ENCODE data around the gene MYO15B. TPM values are rescaled to one million over a fixed set of nuclear protein-coding genes. Genes with fewer than 3 reads are reported as not detected.

MYO15B gene
- total and polyA plus RNA-seq, 2 of the 13 experiments (the other 11 are each of a cell fraction or from before 2014, with no cell fraction given), result 2.8 to 8.1 TPM

DNA sequence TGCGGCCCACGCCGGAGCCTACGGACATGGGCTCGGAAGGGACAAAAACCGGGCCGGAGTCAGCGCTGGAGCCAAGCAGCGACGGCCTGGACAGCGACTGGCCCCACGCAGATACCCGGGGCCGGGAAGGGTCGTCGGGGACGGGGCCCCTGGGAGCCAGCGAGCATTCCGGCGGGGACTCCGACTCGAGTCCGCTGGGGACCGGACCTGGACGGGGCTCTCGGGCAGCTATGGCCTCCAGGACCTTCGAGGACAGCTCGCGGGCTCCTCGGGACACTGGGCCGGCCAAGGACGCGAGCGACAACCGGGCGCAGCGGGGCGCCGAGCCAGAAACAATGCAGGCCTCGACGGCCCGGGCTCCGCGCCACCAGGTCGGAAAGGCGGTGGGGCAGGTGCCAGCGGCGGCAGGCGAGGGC, 1.0 kb downstream of the MYO15B start:
- no peaks in the 10 kb centered on the region for H3K9me3 ChIP-seq (ENCODE audit: low read length)
- peak overlapping the region; percentile 42; the same call in 1 of the 2 replicates for H3K9ac ChIP-seq (ENCODE audit: insufficient read depth, low read depth, low read length)
- 85% methylated on average over 49 of the region's 49 CpGs for WGBS (ENCODE audit: low lambda C conversion rate)
- H3K27me3 ChIP-seq (ENCODE audit: control insufficient read depth in 1 of 2, insufficient read depth in 2 of 2, low read length in 2 of 2), result peaks cover 5 to 12% of the 10 kb centered on the region in 2 experiments; a peak in 4 of 5 replicates
- intact Hi-C loops (cut with micrococcal nuclease; ENCODE audit: unreplicated experiment), result loop anchor here (5.0 kb wide), 1 partner anchor 61 kb away; the partner anchor contains the start of gene LLGL2
- no peaks in the 10 kb centered on the region for H3K79me2 ChIP-seq (ENCODE audit: insufficient read depth, low read length)
- peak overlapping the region; percentile 51 for H3K4me2 ChIP-seq (ENCODE audit: low read depth, low read length)
- FAIRE-seq (no peak), ATAC-seq (no peak), DNase-seq (ENCODE audit: low spot score) (no peak)
- H3K4me1 ChIP-seq (ENCODE audit: insufficient read depth, low read length), result peaks cover 45% of the 10 kb centered on the region
- no peak overlapping the region for H3K27ac ChIP-seq (ENCODE audit: extremely low read length, insufficient read depth, low read length)
- peak overlapping the region in 1 of 3 experiments; percentile 53; a peak in 2 of 6 replicates for H3K4me3 ChIP-seq (replicated peaks in 1 of 3; ENCODE audit: insufficient read depth in 1 of 3, low read depth in 2 of 3, low read length in 3 of 3)
- ChIA-PET POLR2A (no interaction called here), CTCF (ENCODE audit: low intra/inter-chr PET ratio, low total read pairs) (interaction anchor here (0.6 to 1.5 kb wide), 5 partner anchors 14 to 161 kb away, joined by 3 to 7 read pairs (median 4); partner anchors contain the start of genes CASKIN2, LLGL2 and TSEN54)
- no peaks in the 10 kb centered on the region for H3K36me3 ChIP-seq (replicated peaks in 1 of 2; ENCODE audit: control insufficient read depth in 1 of 2, insufficient read depth in 2 of 2, low read length in 2 of 2)
- in situ Hi-C loops (cut with HindIII; ENCODE audit: extremely low pct_ligation_motif_present, low pct_unique_long_range_greater_than_20kb), result no loop called here
- no peaks in the 10 kb centered on the region for H4K20me1 ChIP-seq (ENCODE audit: insufficient read depth, low read length)
- BruUV-seq (replicated peaks), result no TSS peak
- H2AFZ ChIP-seq (ENCODE audit: low read length), result no peak overlapping the region
- TF ChIP-seq ZNF331 (CRISPR knock-in tag; IDR thresholded peaks at IDR 0.05) (no peak), TEAD2 (CRISPR knock-in tag; IDR thresholded peaks at IDR 0.05) (no peak), ZSCAN31 (CRISPR knock-in tag; IDR thresholded peaks at IDR 0.05; ENCODE audit: low read depth) (no peak), ZNF572 (CRISPR knock-in tag; IDR thresholded peaks at IDR 0.05) (peak; percentile 22; the same call in 1 of the 2 replicates), PITX1 (CRISPR knock-in tag; IDR thresholded peaks at IDR 0.05) (0 out of 2 replicates have a peak, but pooled peaks have one; percentile 28), ZNF274 (CRISPR knock-in tag; IDR thresholded peaks at IDR 0.05) (0 out of 2 replicates have a peak, but pooled peaks have one; percentile 7), ZNF607 (CRISPR knock-in tag; IDR thresholded peaks at IDR 0.05; ENCODE audit: borderline replicate concordance) (0 out of 2 replicates have a peak, but pooled peaks have one; percentile 16), AGO2 (optimal IDR thresholded peaks at IDR 0.05; ENCODE audit: low read depth, low read length) (peak; percentile 28), XRCC5 (optimal IDR thresholded peaks at IDR 0.05; ENCODE audit: low read length) (no peak)
- TF ChIP-seq, protein P1, sequence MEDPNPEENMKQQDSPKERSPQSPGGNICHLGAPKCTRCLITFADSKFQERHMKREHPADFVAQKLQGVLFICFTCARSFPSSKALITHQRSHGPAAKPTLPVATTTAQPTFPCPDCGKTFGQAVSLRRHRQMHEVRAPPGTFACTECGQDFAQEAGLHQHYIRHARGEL (CRISPR knock-in tag; IDR thresholded peaks at IDR 0.05), result 0 out of 2 replicates have a peak, but pooled peaks have one; percentile 50
- TF ChIP-seq, protein P2, sequence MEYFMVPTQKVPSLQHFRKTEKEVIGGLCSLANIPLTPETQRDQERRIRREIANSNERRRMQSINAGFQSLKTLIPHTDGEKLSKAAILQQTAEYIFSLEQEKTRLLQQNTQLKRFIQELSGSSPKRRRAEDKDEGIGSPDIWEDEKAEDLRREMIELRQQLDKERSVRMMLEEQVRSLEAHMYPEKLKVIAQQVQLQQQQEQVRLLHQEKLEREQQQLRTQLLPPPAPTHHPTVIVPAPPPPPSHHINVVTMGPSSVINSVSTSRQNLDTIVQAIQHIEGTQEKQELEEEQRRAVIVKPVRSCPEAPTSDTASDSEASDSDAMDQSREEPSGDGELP (IDR thresholded peaks at IDR 0.05; ENCODE audit: borderline replicate concordance, low read depth), result no peak
- TF ChIP-seq, protein P3, sequence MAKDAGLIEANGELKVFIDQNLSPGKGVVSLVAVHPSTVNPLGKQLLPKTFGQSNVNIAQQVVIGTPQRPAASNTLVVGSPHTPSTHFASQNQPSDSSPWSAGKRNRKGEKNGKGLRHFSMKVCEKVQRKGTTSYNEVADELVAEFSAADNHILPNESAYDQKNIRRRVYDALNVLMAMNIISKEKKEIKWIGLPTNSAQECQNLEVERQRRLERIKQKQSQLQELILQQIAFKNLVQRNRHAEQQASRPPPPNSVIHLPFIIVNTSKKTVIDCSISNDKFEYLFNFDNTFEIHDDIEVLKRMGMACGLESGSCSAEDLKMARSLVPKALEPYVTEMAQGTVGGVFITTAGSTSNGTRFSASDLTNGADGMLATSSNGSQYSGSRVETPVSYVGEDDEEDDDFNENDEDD (CRISPR knock-in tag; IDR thresholded peaks at IDR 0.05; ENCODE audit: borderline replicate concordance), result no peak
- TF ChIP-seq, protein P4, sequence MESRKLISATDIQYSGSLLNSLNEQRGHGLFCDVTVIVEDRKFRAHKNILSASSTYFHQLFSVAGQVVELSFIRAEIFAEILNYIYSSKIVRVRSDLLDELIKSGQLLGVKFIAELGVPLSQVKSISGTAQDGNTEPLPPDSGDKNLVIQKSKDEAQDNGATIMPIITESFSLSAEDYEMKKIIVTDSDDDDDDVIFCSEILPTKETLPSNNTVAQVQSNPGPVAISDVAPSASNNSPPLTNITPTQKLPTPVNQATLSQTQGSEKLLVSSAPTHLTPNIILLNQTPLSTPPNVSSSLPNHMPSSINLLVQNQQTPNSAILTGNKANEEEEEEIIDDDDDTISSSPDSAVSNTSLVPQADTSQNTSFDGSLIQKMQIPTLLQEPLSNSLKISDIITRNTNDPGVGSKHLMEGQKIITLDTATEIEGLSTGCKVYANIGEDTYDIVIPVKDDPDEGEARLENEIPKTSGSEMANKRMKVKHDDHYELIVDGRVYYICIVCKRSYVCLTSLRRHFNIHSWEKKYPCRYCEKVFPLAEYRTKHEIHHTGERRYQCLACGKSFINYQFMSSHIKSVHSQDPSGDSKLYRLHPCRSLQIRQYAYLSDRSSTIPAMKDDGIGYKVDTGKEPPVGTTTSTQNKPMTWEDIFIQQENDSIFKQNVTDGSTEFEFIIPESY (CRISPR knock-in tag; IDR thresholded peaks at IDR 0.05), result peak; percentile 58
- TF ChIP-seq, protein P5, sequence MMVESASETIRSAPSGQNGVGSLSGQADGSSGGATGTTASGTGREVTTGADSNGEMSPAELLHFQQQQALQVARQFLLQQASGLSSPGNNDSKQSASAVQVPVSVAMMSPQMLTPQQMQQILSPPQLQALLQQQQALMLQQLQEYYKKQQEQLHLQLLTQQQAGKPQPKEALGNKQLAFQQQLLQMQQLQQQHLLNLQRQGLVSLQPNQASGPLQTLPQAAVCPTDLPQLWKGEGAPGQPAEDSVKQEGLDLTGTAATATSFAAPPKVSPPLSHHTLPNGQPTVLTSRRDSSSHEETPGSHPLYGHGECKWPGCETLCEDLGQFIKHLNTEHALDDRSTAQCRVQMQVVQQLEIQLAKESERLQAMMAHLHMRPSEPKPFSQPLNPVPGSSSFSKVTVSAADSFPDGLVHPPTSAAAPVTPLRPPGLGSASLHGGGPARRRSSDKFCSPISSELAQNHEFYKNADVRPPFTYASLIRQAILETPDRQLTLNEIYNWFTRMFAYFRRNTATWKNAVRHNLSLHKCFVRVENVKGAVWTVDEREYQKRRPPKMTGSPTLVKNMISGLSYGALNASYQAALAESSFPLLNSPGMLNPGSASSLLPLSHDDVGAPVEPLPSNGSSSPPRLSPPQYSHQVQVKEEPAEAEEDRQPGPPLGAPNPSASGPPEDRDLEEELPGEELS (CRISPR knock-in tag; IDR thresholded peaks at IDR 0.05), result no peak
- TF ChIP-seq, protein P6, sequence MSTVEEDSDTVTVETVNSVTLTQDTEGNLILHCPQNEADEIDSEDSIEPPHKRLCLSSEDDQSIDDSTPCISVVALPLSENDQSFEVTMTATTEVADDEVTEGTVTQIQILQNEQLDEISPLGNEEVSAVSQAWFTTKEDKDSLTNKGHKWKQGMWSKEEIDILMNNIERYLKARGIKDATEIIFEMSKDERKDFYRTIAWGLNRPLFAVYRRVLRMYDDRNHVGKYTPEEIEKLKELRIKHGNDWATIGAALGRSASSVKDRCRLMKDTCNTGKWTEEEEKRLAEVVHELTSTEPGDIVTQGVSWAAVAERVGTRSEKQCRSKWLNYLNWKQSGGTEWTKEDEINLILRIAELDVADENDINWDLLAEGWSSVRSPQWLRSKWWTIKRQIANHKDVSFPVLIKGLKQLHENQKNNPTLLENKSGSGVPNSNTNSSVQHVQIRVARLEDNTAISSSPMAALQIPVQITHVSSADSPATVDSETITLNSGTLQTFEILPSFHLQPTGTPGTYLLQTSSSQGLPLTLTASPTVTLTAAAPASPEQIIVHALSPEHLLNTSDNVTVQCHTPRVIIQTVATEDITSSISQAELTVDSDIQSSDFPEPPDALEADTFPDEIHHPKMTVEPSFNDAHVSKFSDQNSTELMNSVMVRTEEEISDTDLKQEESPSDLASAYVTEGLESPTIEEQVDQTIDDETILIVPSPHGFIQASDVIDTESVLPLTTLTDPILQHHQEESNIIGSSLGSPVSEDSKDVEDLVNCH (CRISPR knock-in tag; IDR thresholded peaks at IDR 0.05), result no peak

Data from HepG2 (cell line).